GM12872 (cell line): Measurements from ENCODE around the gene CARD11.

ENCODE experiments used
- TF ChIP-seq, protein P1 (sequence below): IDR thresholded peaks from 3 replicates; pipeline ENCODE4 v1.5.1; 2011; ENCODE audit warnings: low read depth, mild to moderate bottlenecking, low read length, moderate library complexity; ENCODE audit not compliant: insufficient read depth

Gene CARD11

GRCh38 chr7:2936891-2937580 lies 106.6 kb downstream of the CARD11 start:
- TF ChIP-seq, protein P1, sequence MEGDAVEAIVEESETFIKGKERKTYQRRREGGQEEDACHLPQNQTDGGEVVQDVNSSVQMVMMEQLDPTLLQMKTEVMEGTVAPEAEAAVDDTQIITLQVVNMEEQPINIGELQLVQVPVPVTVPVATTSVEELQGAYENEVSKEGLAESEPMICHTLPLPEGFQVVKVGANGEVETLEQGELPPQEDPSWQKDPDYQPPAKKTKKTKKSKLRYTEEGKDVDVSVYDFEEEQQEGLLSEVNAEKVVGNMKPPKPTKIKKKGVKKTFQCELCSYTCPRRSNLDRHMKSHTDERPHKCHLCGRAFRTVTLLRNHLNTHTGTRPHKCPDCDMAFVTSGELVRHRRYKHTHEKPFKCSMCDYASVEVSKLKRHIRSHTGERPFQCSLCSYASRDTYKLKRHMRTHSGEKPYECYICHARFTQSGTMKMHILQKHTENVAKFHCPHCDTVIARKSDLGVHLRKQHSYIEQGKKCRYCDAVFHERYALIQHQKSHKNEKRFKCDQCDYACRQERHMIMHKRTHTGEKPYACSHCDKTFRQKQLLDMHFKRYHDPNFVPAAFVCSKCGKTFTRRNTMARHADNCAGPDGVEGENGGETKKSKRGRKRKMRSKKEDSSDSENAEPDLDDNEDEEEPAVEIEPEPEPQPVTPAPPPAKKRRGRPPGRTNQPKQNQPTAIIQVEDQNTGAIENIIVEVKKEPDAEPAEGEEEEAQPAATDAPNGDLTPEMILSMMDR = no peak

DNA sequence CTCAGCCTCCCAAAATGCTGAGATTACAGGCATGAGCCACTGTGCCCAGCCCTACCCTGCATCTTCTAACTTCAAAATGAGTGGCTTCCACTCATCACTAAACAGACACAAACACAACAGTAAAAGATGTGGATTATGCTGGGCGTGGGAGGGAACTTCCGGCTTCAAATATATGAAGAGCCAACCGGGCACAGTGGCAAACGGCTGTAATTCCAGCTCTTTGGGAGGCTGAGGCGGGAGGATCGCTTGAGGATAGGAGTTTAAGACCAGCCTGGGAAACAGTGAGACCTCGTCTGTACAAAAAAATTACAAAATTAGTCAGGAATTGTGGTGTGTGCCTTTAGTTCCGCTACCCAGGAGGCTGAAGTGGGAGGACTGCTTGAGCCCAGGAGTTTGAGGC lies 107.4 kb downstream of the CARD11 start:
- TF ChIP-seq, protein P1 = no peak

- TF ChIP-seq, protein P1 = no peak
Measured at GRCh38 chr7:2934984-2935740, 108.5 kb downstream of the CARD11 start.

DNA sequence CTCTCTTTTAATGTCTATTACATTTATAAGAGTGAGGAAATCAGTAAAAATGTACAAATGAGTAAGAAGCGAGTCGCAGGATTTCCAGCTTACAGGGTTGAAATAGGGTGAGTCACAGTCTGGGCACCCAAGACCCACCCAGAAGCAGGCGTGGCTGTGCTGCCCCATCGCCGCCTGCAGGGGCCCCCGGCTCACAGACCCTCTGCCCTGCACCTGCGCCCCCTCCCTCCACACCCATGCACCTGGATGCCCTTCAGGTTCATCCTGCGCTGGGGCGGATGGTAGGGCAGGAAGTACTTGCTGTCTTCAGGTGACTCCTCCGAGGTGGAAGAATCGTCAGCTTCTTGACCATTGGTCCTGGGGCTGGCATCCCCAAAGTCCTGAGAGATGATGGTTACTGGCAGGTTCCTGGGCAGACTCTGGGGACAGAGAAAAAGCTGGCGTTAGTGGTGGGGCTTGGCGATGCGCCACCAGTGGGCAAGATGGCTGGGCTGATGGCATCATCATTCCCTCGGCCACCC lies 109.4 kb downstream of the CARD11 start:
- TF ChIP-seq, protein P1 = no peak

- TF ChIP-seq, protein P1 = no peak
Measured at GRCh38 chr7:2932402-2933251, 111.0 kb downstream of the CARD11 start.

- TF ChIP-seq, protein P1 = no peak
Measured at GRCh38 chr7:2931034-2931415, 112.6 kb downstream of the CARD11 start.
